ENCODE measurements around the gene SYMPK. TPM values are rescaled to one million over a fixed set of nuclear protein-coding genes. Genes with fewer than 3 reads are reported as not detected.

The SYMPK gene
- total RNA-seq, 2 experiments from 2014 or later, result 63.3 to 65.0 TPM

DNA sequence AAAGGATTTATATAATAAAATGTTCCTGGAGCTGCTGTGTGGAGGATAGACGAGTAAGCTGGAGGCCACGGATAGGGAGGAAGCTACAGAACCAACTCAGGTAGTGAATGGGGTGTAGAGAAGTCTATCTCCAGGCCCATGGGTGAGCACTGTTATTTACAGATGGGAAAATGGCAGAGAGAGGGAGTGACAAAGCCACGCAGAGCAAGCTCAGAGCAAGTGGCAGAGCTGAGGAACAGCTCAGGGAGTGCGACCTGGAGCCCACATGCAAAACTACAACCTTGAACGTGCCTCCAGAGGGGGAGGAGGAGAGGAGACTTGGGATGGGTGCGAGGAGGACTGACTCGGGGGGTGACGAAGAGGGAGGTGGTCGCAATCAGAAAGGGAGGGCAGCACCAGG is 34.4 kb downstream of the SYMPK start:
- ChIA-PET CTCF (interaction anchor here (1.3 kb wide), 1 partner anchor 11 kb away, joined by 3 read pairs; no protein-coding TSS in a partner anchor), POLR2A (no interaction called here)
- intact Hi-C loops (cut with DNase I, micrococcal nuclease), result no loop called here
- no peaks in the 10 kb centered on the region for H3K9me3 ChIP-seq (ENCODE audit: control insufficient read depth in 1 of 2, insufficient read depth in 1 of 2, low read length in 2 of 2)
- TF ChIP-seq, protein P1, sequence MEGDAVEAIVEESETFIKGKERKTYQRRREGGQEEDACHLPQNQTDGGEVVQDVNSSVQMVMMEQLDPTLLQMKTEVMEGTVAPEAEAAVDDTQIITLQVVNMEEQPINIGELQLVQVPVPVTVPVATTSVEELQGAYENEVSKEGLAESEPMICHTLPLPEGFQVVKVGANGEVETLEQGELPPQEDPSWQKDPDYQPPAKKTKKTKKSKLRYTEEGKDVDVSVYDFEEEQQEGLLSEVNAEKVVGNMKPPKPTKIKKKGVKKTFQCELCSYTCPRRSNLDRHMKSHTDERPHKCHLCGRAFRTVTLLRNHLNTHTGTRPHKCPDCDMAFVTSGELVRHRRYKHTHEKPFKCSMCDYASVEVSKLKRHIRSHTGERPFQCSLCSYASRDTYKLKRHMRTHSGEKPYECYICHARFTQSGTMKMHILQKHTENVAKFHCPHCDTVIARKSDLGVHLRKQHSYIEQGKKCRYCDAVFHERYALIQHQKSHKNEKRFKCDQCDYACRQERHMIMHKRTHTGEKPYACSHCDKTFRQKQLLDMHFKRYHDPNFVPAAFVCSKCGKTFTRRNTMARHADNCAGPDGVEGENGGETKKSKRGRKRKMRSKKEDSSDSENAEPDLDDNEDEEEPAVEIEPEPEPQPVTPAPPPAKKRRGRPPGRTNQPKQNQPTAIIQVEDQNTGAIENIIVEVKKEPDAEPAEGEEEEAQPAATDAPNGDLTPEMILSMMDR (IDR thresholded peaks at IDR 0.05), result no peak
- no peak overlapping the region for H3K4me3 Mint-ChIP-seq
- peaks cover 88% of the 10 kb centered on the region for H3K36me3 ChIP-seq (ENCODE audit: insufficient read depth, low read length)
- no peaks in the 10 kb centered on the region for H3K4me1 Mint-ChIP-seq (ENCODE audit: low read depth)
- no peaks in the 10 kb centered on the region for H3K27me3 ChIP-seq (ENCODE audit: control insufficient read depth in 1 of 2, insufficient read depth in 2 of 2, low read length in 2 of 2)
- ATAC-seq (ENCODE audit: poor library complexity), result no peak
- H3K27me3 Mint-ChIP-seq, result no peaks in the 10 kb centered on the region
- peaks cover 81% of the 10 kb centered on the region for H3K36me3 Mint-ChIP-seq (ENCODE audit: low read depth)
- H3K4me3 ChIP-seq (ENCODE audit: low read length), result no peak overlapping the region
- no peaks in the 10 kb centered on the region for H3K9me3 Mint-ChIP-seq
- no peaks in the 10 kb centered on the region for H3K4me1 ChIP-seq (ENCODE audit: insufficient read depth, low read length)
- no peak overlapping the region for H3K27ac ChIP-seq (ENCODE audit: low read depth in 1 of 2, low read length in 2 of 2)
- H3K27ac Mint-ChIP-seq, result no peak overlapping the region
- no peak for DNase-seq

DNA sequence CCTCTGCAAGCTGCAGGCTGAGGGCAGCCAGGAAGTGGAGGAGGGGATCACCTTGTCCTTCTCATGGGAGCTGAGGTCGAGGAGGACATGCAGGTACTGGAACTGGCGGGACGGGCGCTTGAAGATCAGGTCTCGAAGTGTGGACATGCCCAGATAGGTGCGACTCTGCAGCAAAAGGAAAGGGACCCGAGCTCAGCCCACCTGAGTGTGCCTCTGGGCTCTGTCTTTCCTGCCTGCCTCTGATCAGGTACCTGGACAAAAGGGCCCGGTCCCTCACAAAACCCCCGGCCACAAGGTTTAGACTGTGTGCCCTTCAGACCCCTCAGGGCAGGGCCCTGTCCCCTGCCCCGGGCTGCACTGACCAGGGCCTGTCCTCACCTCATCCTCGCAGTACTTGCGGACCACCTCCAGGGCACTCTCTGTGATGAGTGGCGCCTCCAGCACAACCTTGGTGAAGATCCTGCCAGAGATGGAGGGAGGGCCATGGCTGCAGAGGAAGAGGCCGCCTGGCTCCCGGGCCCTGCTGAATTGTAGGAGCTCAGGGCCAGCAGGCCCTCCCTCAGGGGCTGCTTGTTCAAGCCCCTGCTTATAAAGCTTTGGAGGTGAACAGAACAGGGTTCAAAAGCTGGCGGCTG is 35.4 kb downstream of the SYMPK start:
- TF ChIP-seq, protein P1 (IDR thresholded peaks at IDR 0.05), result no peak
- Histone ChIP-seq H3K4me3 (ENCODE audit: low read length) (no peak overlapping the region), H3K4me1 (ENCODE audit: insufficient read depth, low read length) (no peaks in the 10 kb centered on the region), H3K27me3 (ENCODE audit: control insufficient read depth in 1 of 2, insufficient read depth in 2 of 2, low read length in 2 of 2) (no peaks in the 10 kb centered on the region), H3K36me3 (ENCODE audit: insufficient read depth, low read length) (peaks cover 83% of the 10 kb centered on the region), H3K27ac (ENCODE audit: low read depth in 1 of 2, low read length in 2 of 2) (no peak overlapping the region), H3K9me3 (ENCODE audit: control insufficient read depth in 1 of 2, insufficient read depth in 1 of 2, low read length in 2 of 2) (no peaks in the 10 kb centered on the region)
- Mint-ChIP-seq H3K4me3 (no peak overlapping the region), H3K27me3 (no peaks in the 10 kb centered on the region), H3K9me3 (no peaks in the 10 kb centered on the region), H3K36me3 (ENCODE audit: low read depth) (peaks cover 77% of the 10 kb centered on the region), H3K27ac (no peak overlapping the region), H3K4me1 (ENCODE audit: low read depth) (no peaks in the 10 kb centered on the region)
- no peak for DNase-seq
- intact Hi-C loops (cut with DNase I, micrococcal nuclease), result no loop called here
- ATAC-seq (ENCODE audit: poor library complexity), result no peak
- ChIA-PET POLR2A (no interaction called here), CTCF (interaction anchor here (1.3 kb wide), 1 partner anchor 10 kb away, joined by 3 read pairs; no protein-coding TSS in a partner anchor)

DNA sequence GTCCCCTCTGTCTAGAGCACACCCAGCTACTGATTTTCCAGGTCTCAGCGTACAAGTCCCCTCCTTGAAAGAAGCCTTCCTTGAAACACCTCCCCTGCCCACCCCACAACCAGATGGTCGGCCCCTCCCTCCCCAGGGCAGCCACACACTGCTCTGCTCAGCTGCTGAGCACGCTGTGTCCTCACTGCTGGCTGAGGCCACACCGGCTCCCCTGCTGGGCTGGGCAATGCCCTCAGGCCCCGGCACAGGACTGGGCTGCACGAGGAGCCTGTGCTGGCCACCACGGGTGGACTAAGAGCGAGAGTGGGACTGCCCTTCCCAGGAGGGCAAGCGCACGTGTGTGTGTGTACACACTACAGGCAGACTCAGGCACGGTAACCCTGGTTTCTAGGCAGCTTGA is 36.0 kb downstream of the SYMPK start:
- Mint-ChIP-seq H3K27ac (no peak overlapping the region), H3K36me3 (ENCODE audit: low read depth) (peaks cover 71% of the 10 kb centered on the region)
- intact Hi-C loops (cut with DNase I, micrococcal nuclease), result no loop called here

More for the DNA sequence above, 36.0 kb downstream of the SYMPK start:
- no peak for ATAC-seq (ENCODE audit: poor library complexity)
- peaks cover 80% of the 10 kb centered on the region for H3K36me3 ChIP-seq (ENCODE audit: insufficient read depth, low read length)
- H3K27ac ChIP-seq (ENCODE audit: low read depth in 1 of 2, low read length in 2 of 2), result no peak overlapping the region
- no peak for DNase-seq
- TF ChIP-seq, protein P1 (IDR thresholded peaks at IDR 0.05), result no peak
- ChIA-PET CTCF (no interaction called here), POLR2A (no interaction called here)
- no peaks in the 10 kb centered on the region for H3K9me3 ChIP-seq (ENCODE audit: control insufficient read depth in 1 of 2, insufficient read depth in 1 of 2, low read length in 2 of 2)
- H3K27me3 ChIP-seq (ENCODE audit: control insufficient read depth in 1 of 2, insufficient read depth in 2 of 2, low read length in 2 of 2), result no peaks in the 10 kb centered on the region
- Mint-ChIP-seq H3K4me1 (ENCODE audit: low read depth) (no peaks in the 10 kb centered on the region), H3K9me3 (no peaks in the 10 kb centered on the region), H3K27me3 (no peaks in the 10 kb centered on the region), H3K4me3 (no peak overlapping the region)
- no peak overlapping the region for H3K4me3 ChIP-seq (ENCODE audit: low read length)
- no peaks in the 10 kb centered on the region for H3K4me1 ChIP-seq (ENCODE audit: insufficient read depth, low read length)
